HEK293 (cell line): ENCODE data around the gene CLCN2.

ENCODE experiments used
- CTCF ChIA-PET: fragments of 350-600 bp; formaldehyde crosslinking; extraction: SDS; loops from one replicate; lab custom pipeline; 2021; ENCODE audit warnings: antibody characterized with exemption; lab: Yijun Ruan, JAX
- POLR2A ChIA-PET: fragments of 300-600 bp; formaldehyde crosslinking; extraction: SDS; loops from one replicate; lab custom pipeline; 2020; ENCODE audit warnings: antibody characterized with exemption, inconsistent platforms; lab: Yijun Ruan, JAX
- H3K27ac ChIP-seq: fragments of 200-500 bp; sonication (Bioruptor generic); 2 replicates; pipeline ENCODE4 v1.5.1; 2014; ENCODE audit warnings: low read depth, low read length, control low read depth, inconsistent platforms; ENCODE audit errors: extremely low read depth
- H3K36me3 ChIP-seq, 2 experiments: fragments of 200-500 bp in 1 of 2; sonication (Bioruptor generic) in 1 of 2; 1 replicate in 1 of 2; 2 replicates in 1 of 2; pipeline ENCODE4 v1.5.1; 2014 to 2017; ENCODE audit warnings: inconsistent platforms in 2 of 2, low read length in 2 of 2; ENCODE audit not compliant: control insufficient read depth in 2 of 2, insufficient read depth in 1 of 2
- H3K4me1 ChIP-seq: fragments of 200-500 bp; sonication (Bioruptor generic); 2 replicates; pipeline ENCODE4 v1.5.1; 2014; ENCODE audit warnings: mild to moderate bottlenecking, low read length, inconsistent platforms; ENCODE audit not compliant: control insufficient read depth, insufficient read depth
- H3K4me3 ChIP-seq: 2 replicates; pipeline ENCODE4 v1.5.1; 2011; ENCODE audit warnings: low read depth, mild to moderate bottlenecking, control low read depth, low read length, moderate library complexity
- H3K9me3 ChIP-seq: fragments of 200-500 bp; sonication (Bioruptor generic); 2 replicates; pipeline ENCODE4 v1.5.1; 2014; ENCODE audit warnings: low read depth, low read length, inconsistent platforms; ENCODE audit not compliant: control insufficient read depth, insufficient read depth
- EGR2 ChIP-seq: fragments of 450-650 bp; formaldehyde crosslinking; IDR thresholded peaks from 2 replicates; pipeline ENCODE4 v1.5.1; 2016; ENCODE audit warnings: low read depth, missing biosample characterization, missing genetic modification characterization
- HOXD13 ChIP-seq: sonication (generic); formaldehyde crosslinking; IDR thresholded peaks from 2 replicates; pipeline ENCODE4 v1.8.0; 2022; ENCODE audit warnings: missing genetic modification reagents, borderline replicate concordance
- OSR2 ChIP-seq: fragments of 450-650 bp; formaldehyde crosslinking; IDR thresholded peaks from 2 replicates; pipeline ENCODE4 v1.5.1; 2016; ENCODE audit warnings: missing biosample characterization, missing genetic modification characterization
- WT1 ChIP-seq: fragments of 450-650 bp; formaldehyde crosslinking; IDR thresholded peaks from 2 replicates; pipeline ENCODE4 v1.5.1; 2016; ENCODE audit warnings: missing biosample characterization, missing genetic modification characterization
- ZBTB17 ChIP-seq: fragments of 450-650 bp; formaldehyde crosslinking; IDR thresholded peaks from 2 replicates; pipeline ENCODE4 v1.5.1; 2016; ENCODE audit warnings: missing biosample characterization, missing genetic modification characterization
- ZFHX2 ChIP-seq: fragments of 450-650 bp; formaldehyde crosslinking; conservative IDR thresholded peaks from 2 replicates; pipeline ENCODE4 v1.5.1; 2016; ENCODE audit warnings: missing biosample characterization, missing genetic modification characterization
- ZNF140 ChIP-seq: fragments of 450-650 bp; formaldehyde crosslinking; IDR thresholded peaks from 2 replicates; pipeline ENCODE4 v1.5.1; 2016; ENCODE audit warnings: missing biosample characterization, missing genetic modification characterization
- ZNF366 ChIP-seq: fragments of 450-650 bp; formaldehyde crosslinking; conservative IDR thresholded peaks from 2 replicates; pipeline ENCODE4 v1.5.1; 2016; ENCODE audit warnings: missing biosample characterization, missing genetic modification characterization
- TF ChIP-seq, protein P1 (sequence below): fragments of 450-650 bp; formaldehyde crosslinking; IDR thresholded peaks from 2 replicates; pipeline ENCODE4 v1.5.1; 2016; ENCODE audit warnings: missing biosample characterization, missing genetic modification characterization
- TF ChIP-seq, protein P2 (sequence below): fragments of 450-650 bp; formaldehyde crosslinking; IDR thresholded peaks from 2 replicates; pipeline ENCODE4 v1.5.1; 2017; ENCODE audit warnings: missing biosample characterization, missing genetic modification characterization
- TF ChIP-seq, protein P3 (sequence below): fragments of 450-650 bp; IDR thresholded peaks from 2 replicates; pipeline ENCODE4 v1.5.1; 2018; ENCODE audit warnings: missing biosample characterization, missing genetic modification characterization
- TF ChIP-seq, protein P4 (sequence below): fragments of 450-650 bp; formaldehyde crosslinking; IDR thresholded peaks from 2 replicates; pipeline ENCODE4 v1.5.1; 2017; ENCODE audit warnings: missing biosample characterization, missing genetic modification characterization
- TF ChIP-seq, protein P5 (sequence below): fragments of 450-650 bp; formaldehyde crosslinking; IDR thresholded peaks from 2 replicates; pipeline ENCODE4 v1.5.1; 2016; ENCODE audit warnings: missing biosample characterization, missing genetic modification characterization
- TF ChIP-seq, protein P6 (sequence below): fragments of 450-650 bp; IDR thresholded peaks from 2 replicates; pipeline ENCODE4 v1.5.1; 2018; ENCODE audit warnings: missing biosample characterization, mild to moderate bottlenecking, missing genetic modification characterization
- TF ChIP-seq, protein P7 (sequence below): fragments of 450-650 bp; formaldehyde crosslinking; IDR thresholded peaks from 2 replicates; pipeline ENCODE4 v1.5.1; 2016; ENCODE audit warnings: missing biosample characterization, missing genetic modification characterization

CLCN2 gene

DNA sequence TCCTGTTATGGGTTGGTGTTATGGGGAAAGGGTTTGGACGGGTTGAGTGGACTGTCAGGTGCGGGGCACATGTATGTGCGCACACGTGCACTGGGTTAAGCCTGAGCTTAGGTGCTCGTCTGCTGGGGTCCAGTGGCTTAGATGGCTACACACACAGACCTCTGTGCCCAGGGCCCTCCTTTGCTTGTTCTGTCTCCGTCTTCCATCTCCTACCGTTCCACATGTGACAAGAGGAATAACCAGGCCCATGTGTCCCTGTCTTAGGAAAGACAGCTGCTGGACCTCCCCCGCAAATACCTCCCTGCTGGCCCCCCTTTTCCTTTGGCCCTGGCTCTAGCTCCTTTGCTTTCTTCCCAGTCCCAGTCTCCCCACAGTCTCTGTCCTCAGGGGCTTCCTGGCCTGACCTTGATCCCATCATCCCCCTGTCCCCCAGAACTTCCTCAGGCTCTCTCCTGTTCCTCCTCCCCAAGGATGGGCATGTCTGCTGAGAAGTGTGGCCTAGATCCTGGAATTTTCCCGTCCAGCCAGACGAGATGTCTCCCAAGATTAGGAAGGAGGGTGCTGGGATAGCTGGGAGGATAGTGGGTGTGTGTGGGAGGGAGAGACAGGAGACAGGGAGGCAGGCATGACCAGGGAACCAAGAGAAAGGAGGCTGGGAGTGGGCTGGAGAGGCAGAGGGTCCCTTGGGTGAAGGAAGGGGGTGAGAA lies 17.4 kb upstream of the CLCN2 start:
- Histone ChIP-seq H3K36me3 (peaks cover 0 to 10% of the 10 kb centered on the region in 2 experiments; a peak in 1 of 3 replicates), H3K9me3 (no peaks in the 10 kb centered on the region), H3K4me1 (no peaks in the 10 kb centered on the region), H3K27ac (no peak overlapping the region), H3K4me3 (no peak overlapping the region)
- TF ChIP-seq ZNF140 (no peak), WT1 (tag by site-specific recombination) (peak; percentile 69), ZBTB17 (tag by site-specific recombination) (peak; percentile 56), ZNF366 (tag by site-specific recombination) (0 out of 2 replicates have a peak, but pooled peaks have one; percentile 20), HOXD13 (CRISPR knock-in tag) (no peak), OSR2 (tag by site-specific recombination) (no peak), ZFHX2 (tag by site-specific recombination) (peak; percentile 94), EGR2 (tag by site-specific recombination) (peak; percentile 83)
- TF ChIP-seq, protein P1, sequence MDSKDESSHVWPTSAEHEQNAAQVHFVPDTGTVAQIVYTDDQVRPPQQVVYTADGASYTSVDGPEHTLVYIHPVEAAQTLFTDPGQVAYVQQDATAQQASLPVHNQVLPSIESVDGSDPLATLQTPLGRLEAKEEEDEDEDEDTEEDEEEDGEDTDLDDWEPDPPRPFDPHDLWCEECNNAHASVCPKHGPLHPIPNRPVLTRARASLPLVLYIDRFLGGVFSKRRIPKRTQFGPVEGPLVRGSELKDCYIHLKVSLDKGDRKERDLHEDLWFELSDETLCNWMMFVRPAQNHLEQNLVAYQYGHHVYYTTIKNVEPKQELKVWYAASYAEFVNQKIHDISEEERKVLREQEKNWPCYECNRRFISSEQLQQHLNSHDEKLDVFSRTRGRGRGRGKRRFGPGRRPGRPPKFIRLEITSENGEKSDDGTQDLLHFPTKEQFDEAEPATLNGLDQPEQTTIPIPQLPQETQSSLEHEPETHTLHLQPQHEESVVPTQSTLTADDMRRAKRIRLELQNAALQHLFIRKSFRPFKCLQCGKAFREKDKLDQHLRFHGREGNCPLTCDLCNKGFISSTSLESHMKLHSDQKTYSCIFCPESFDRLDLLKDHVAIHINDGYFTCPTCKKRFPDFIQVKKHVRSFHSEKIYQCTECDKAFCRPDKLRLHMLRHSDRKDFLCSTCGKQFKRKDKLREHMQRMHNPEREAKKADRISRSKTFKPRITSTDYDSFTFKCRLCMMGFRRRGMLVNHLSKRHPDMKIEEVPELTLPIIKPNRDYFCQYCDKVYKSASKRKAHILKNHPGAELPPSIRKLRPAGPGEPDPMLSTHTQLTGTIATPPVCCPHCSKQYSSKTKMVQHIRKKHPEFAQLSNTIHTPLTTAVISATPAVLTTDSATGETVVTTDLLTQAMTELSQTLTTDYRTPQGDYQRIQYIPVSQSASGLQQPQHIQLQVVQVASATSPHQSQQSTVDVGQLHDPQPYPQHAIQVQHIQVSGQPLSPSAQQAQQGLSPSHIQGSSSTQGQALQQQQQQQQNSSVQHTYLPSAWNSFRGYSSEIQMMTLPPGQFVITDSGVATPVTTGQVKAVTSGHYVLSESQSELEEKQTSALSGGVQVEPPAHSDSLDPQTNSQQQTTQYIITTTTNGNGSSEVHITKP (tag by site-specific recombination): no peak
- TF ChIP-seq, protein P2, sequence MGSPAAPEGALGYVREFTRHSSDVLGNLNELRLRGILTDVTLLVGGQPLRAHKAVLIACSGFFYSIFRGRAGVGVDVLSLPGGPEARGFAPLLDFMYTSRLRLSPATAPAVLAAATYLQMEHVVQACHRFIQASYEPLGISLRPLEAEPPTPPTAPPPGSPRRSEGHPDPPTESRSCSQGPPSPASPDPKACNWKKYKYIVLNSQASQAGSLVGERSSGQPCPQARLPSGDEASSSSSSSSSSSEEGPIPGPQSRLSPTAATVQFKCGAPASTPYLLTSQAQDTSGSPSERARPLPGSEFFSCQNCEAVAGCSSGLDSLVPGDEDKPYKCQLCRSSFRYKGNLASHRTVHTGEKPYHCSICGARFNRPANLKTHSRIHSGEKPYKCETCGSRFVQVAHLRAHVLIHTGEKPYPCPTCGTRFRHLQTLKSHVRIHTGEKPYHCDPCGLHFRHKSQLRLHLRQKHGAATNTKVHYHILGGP (tag by site-specific recombination): no peak
- TF ChIP-seq, protein P3, sequence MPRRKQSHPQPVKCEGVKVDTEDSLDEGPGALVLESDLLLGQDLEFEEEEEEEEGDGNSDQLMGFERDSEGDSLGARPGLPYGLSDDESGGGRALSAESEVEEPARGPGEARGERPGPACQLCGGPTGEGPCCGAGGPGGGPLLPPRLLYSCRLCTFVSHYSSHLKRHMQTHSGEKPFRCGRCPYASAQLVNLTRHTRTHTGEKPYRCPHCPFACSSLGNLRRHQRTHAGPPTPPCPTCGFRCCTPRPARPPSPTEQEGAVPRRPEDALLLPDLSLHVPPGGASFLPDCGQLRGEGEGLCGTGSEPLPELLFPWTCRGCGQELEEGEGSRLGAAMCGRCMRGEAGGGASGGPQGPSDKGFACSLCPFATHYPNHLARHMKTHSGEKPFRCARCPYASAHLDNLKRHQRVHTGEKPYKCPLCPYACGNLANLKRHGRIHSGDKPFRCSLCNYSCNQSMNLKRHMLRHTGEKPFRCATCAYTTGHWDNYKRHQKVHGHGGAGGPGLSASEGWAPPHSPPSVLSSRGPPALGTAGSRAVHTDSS (tag by site-specific recombination): no peak
- TF ChIP-seq, protein P4, sequence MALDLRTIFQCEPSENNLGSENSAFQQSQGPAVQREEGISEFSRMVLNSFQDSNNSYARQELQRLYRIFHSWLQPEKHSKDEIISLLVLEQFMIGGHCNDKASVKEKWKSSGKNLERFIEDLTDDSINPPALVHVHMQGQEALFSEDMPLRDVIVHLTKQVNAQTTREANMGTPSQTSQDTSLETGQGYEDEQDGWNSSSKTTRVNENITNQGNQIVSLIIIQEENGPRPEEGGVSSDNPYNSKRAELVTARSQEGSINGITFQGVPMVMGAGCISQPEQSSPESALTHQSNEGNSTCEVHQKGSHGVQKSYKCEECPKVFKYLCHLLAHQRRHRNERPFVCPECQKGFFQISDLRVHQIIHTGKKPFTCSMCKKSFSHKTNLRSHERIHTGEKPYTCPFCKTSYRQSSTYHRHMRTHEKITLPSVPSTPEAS: no peak
- TF ChIP-seq, protein P5, sequence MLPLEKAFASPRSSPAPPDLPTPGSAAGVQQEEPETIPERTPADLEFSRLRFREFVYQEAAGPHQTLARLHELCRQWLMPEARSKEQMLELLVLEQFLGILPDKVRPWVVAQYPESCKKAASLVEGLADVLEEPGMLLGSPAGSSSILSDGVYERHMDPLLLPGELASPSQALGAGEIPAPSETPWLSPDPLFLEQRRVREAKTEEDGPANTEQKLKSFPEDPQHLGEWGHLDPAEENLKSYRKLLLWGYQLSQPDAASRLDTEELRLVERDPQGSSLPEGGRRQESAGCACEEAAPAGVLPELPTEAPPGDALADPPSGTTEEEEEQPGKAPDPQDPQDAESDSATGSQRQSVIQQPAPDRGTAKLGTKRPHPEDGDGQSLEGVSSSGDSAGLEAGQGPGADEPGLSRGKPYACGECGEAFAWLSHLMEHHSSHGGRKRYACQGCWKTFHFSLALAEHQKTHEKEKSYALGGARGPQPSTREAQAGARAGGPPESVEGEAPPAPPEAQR (tag by site-specific recombination): no peak
- ChIA-PET POLR2A (no interaction called here), CTCF (no interaction called here)

DNA sequence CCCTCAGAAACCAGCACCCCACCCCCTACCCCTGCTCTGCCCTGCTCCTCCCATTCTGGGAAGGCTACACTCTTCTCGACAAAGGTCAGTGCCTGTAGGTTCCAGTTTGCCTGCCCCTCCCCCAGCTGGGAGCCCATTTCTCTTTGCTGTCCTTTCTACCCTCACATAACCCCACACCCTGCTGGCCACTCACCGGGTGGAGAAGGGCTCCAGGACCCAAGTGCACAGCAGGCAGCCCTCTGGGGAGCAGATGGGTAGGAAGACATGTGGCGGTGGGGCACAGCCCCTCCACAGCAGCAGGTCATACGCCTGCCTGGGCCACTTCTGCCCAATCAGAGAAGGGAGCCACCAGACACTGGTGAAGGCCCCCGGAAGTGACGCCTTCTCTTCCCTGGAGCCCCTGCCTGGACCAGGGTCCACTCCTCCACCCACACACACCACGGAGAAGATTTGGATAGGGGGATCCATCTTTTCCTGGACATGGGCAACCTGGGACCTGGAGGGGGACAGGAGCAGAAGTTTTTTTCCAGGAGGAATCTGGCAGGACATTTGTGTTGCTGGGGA lies 16.6 kb upstream of the CLCN2 start, which contains the start of gene THPO:
Gene THPO, minus strand, starts transcription at position 326 of the 564 bp plus-strand sequence. CDS start 1,948 bp downstream, outside the sequence.
- no peaks in the 10 kb centered on the region for H3K4me1 ChIP-seq
- CTCF ChIA-PET: no interaction called here
- H3K4me3 ChIP-seq: no peak within 1 kb of the TSS
- peaks cover 0 to 4% of the 10 kb centered on the region in 2 experiments; a peak in 1 of 3 replicates for H3K36me3 ChIP-seq
- POLR2A ChIA-PET: no interaction called here
- H3K27ac ChIP-seq: no peak within 1 kb of the TSS
- no peaks in the 10 kb centered on the region for H3K9me3 ChIP-seq
- TF ChIP-seq, protein P6, sequence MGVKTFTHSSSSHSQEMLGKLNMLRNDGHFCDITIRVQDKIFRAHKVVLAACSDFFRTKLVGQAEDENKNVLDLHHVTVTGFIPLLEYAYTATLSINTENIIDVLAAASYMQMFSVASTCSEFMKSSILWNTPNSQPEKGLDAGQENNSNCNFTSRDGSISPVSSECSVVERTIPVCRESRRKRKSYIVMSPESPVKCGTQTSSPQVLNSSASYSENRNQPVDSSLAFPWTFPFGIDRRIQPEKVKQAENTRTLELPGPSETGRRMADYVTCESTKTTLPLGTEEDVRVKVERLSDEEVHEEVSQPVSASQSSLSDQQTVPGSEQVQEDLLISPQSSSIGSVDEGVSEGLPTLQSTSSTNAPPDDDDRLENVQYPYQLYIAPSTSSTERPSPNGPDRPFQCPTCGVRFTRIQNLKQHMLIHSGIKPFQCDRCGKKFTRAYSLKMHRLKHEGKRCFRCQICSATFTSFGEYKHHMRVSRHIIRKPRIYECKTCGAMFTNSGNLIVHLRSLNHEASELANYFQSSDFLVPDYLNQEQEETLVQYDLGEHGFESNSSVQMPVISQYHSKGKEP (tag by site-specific recombination): no peak
- TF ChIP-seq, protein P7, sequence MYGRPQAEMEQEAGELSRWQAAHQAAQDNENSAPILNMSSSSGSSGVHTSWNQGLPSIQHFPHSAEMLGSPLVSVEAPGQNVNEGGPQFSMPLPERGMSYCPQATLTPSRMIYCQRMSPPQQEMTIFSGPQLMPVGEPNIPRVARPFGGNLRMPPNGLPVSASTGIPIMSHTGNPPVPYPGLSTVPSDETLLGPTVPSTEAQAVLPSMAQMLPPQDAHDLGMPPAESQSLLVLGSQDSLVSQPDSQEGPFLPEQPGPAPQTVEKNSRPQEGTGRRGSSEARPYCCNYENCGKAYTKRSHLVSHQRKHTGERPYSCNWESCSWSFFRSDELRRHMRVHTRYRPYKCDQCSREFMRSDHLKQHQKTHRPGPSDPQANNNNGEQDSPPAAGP (tag by site-specific recombination): no peak
